Measurements from ENCODE around the gene MAML3.

DNA sequence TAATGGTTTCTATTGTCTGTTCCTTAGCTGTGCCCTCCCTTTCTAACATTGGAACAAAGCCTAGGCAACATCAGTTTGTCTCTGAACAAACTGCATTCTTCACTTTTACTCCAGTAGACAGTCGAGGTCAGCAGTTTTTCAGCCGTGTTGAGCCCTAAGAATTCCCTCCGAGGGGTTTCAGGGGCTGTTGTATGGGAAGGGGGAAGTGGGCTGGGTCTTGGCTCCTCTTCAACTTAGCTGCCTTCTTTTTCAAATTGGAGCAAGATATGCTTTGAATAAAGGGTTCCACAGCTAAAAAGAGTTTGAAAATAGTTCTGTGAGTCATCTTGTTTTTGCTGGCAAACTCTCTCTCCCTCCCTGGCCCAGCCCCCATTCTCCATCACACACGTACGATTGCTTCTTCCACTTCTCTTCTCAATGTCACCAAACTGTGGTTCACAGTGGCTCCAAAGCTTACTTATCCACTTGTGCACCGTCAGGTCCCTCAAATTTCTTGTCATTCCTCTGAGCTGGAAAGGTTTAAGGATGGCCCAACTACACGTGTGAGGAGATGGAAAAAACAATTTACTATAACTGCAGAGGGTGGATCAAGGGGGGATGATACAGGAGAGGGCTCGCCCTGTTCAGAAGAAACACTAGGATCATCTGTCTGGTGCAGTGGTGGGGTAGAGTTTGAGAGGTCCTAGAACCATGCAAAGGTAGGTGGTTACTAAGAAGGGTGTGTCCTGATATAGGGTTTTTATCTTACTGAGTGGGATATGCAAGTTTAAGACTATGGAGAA is 9.2 kb upstream of the MAML3 start:
- TF ChIP-seq POLR2A (IDR thresholded peaks at IDR 0.05): no peak
- TF ChIP-seq, protein P1, sequence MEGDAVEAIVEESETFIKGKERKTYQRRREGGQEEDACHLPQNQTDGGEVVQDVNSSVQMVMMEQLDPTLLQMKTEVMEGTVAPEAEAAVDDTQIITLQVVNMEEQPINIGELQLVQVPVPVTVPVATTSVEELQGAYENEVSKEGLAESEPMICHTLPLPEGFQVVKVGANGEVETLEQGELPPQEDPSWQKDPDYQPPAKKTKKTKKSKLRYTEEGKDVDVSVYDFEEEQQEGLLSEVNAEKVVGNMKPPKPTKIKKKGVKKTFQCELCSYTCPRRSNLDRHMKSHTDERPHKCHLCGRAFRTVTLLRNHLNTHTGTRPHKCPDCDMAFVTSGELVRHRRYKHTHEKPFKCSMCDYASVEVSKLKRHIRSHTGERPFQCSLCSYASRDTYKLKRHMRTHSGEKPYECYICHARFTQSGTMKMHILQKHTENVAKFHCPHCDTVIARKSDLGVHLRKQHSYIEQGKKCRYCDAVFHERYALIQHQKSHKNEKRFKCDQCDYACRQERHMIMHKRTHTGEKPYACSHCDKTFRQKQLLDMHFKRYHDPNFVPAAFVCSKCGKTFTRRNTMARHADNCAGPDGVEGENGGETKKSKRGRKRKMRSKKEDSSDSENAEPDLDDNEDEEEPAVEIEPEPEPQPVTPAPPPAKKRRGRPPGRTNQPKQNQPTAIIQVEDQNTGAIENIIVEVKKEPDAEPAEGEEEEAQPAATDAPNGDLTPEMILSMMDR (IDR thresholded peaks at IDR 0.05): no peak

All from lower leg skin (tissue), 3 donors.